H1 (cell line): ENCODE data around the gene PGAP3. TPM values are rescaled to one million over a fixed set of nuclear protein-coding genes. Genes with fewer than 3 reads are reported as not detected.

Source experiments
- CHD7 ChIP-seq: fragments of 300-600 bp; sonication (generic); IDR thresholded peaks from 2 replicates; pipeline ENCODE4 v1.7.1; 2012; ENCODE audit warnings: low read length, moderate library complexity, mild to moderate bottlenecking, inconsistent platforms; ENCODE audit not compliant: insufficient replicate concordance
- KDM1A ChIP-seq: fragments of 200-600, 300-600 bp; sonication (generic); IDR thresholded peaks from 2 replicates; pipeline ENCODE4 v1.7.1; 2016; ENCODE audit warnings: mild to moderate bottlenecking, low read length, borderline replicate concordance
- RBBP5 ChIP-seq: IDR thresholded peaks from 2 replicates; pipeline ENCODE4 v1.7.1; 2012; ENCODE audit warnings: low read depth, mild to moderate bottlenecking, inconsistent platforms, low read length, moderate library complexity, borderline replicate concordance
- RXRA ChIP-seq: IDR thresholded peaks from 2 replicates; pipeline ENCODE4 v1.6.1; 2011; ENCODE audit warnings: low read depth, mild to moderate bottlenecking, low read length, moderate library complexity; ENCODE audit not compliant: insufficient read depth
- SIRT6 ChIP-seq: IDR thresholded peaks from one replicate; pipeline ENCODE4 v1.7.1; 2012; ENCODE audit warnings: low read length, inconsistent platforms
- TCF12 ChIP-seq: IDR thresholded peaks from 2 replicates; pipeline ENCODE4 v1.6.1; 2011; ENCODE audit warnings: low read depth, mild to moderate bottlenecking, low read length
- YY1 ChIP-seq: IDR thresholded peaks from 2 replicates; pipeline ENCODE4 v1.6.1; 2011; ENCODE audit warnings: low read depth, mild to moderate bottlenecking, low read length
- polyA plus RNA-seq, 7 experiments: library from polyadenylated mRNA; depleted of rRNA in 3 of 7; stranded (reverse) in 5 of 7; unstranded in 2 of 7; fragments of >200 nt in 5 of 7; fragments of 200-250 nt in 2 of 7; gene quantifications; 1 replicate in 5 of 7; 2 replicates in 1 of 7; 4 replicates in 1 of 7; pipeline versions ENCODE4 v1.2.1 to v1.2.3, GENCODE V29; 2011 to 2013; ENCODE audit warnings: missing spikeins in 2 of 7, mixed read lengths in 2 of 7
- total RNA-seq: library from RNA; stranded (reverse); fragmentation: NEBNext Ultra II Directional; extraction: Animal tissue kit (Norgen Biotek cat#: 25700); gene quantifications from 2 replicates; pipeline ENCODE4 v1.2.1, GENCODE V29; 2021

Gene PGAP3
- total and polyA plus RNA-seq, 2 of the 8 experiments (the other 6 are each of a cell fraction or from before 2014, with no cell fraction given), result 21.0 to 30.7 TPM

GRCh38 chr17:39640591-39641031 is 47.2 kb downstream of the PGAP3 start (continued):
- TF ChIP-seq YY1 (no peak), RXRA (no peak), RBBP5 (no peak), TCF12 (no peak), SIRT6 (no peak), KDM1A (no peak), CHD7 (no peak)
